ENCODE measurements around the gene DEFB128.

DEFB128 gene

GRCh38 chr20:145877-146276 is 43.6 kb downstream of the DEFB128 start:
- DNase-seq, result no peak

GRCh38 chr20:142290-142689 is 47.2 kb downstream of the DEFB128 start, which contains the start of gene DEFB126:
Gene DEFB126 (plus strand): TSS chr20:142590. CDS start chr20:142629, 39 bp downstream.
- DNase-seq, result no peak

All from DMS153 (cell line).